Right lung (tissue), 5 donors: ENCODE measurements around the gene CENPP. TPM values are rescaled to one million over a fixed set of nuclear protein-coding genes. Genes with fewer than 3 reads are reported as not detected.
A peak's percentile ranks its signal among the peaks of the same experiment; 100 is the strongest.

Experiments
- DNase-seq, 2 donors: peaks; one replicate each; pipeline ENCODE4 v3.0.0-alpha.2; 2013
- polyA plus RNA-seq, 5 donors: library from polyadenylated mRNA; unstranded; fragments of 120-200 nt; gene quantifications; one replicate each; pipeline versions ENCODE4 v1.2.1 to v1.2.3, GENCODE V29; 2013; ENCODE audit warnings: inconsistent platforms in 1 of 5, low replicate concordance in 1 of 5; ENCODE audit not compliant: insufficient read length in 5 of 5, insufficient read depth in 1 of 5

The CENPP gene
- polyA plus RNA-seq, 5 donors, result 3.5 to 7.0 (median 5.9) TPM

DNA sequence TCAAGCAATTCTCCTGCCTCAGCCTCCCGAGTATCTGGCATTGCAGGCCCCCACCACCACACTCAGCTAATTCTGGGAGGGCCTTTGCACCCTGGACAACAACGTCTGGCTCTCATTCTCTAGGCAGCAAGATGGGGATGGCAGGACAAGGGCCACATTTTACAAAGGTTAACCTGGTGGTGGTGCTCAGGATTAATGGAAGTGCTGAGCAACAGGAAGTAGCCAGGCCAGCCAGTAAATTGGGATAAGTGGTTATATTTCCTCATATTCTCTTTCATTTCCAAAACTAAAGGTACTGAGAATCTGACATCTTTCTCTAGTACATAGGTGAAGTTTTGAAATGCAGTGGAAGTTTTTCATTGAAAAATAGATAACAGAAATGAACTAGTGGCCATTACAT lies 181.3 kb downstream of the CENPP start:
- DNase-seq, result no peak

DNA sequence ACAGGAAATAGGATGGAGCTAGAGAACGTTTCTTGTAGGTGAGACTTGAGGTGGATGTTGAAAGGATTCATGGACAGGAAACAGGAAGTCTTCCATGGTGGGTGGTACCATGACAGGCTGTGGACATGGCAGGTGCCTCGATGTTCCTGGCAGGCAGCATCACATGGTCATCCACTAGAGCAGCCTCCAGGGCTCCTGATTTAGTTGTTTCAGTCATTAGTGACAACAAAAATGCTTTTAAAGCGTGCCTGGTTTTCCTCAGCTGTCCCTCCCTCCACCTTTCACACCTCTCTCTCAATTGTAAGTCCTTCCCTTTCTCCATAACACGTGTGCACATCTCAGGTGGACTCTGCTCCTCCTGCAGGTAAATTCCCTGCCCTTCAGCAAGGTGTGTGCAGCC lies 181.7 kb downstream of the CENPP start:
- no peak for DNase-seq

DNA sequence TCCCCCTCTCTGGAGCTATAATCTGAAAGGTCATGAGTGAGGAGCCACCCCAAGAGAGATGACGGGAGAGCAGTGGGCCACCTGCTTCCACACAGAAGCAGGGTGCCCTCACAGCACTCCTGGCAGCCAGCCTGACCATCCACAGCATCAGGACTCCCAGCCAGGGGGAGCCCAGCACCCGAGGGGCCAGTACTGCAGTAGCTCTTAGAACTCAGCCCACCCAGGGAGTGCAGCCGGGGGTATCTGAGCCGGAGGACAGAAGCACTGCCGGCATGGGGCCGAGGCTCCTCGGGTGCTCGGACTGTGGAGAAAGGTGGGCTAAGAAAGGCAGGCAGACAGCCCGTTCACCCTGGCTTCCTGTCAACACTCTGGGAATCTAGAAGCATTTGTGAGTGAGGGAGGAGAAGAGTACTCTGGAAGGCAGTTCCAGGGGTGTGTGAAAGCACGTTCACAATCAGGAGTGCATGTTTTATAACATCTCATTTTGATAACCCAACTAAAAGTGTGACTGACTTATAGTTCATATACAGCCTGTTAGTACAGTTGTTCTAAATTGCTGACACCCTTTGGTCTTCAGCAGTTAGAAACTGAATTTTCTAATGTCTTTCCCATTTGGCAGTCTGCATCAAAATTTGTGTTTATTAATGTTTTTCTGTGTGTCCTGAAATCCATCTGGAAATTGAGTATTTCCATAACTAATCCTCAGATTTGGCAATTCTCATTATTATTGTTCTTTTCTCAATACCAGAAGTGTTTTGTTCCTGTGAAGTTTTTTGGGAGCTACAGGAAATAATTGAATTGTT lies 182.5 kb downstream of the CENPP start:
- peak; percentile 47 to 63 for DNase-seq

DNA sequence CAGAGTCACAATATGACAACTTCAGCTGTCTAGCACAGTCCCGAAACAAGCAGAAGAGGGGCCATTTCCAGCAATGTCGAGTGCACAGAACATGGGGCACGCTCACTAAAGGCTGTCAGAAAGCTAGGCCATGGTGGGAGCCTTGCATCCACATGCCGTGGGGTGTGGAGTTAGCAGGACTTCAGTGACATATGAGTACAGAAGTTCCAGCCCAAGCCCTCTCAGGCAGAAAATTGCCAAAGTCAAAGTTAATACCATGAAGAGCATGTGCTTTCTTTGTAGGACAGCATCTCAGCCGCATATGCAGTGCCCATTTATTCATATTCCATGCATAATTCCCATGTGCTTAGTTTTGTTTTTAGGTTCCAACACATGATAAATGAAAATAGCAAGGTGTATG lies 183.3 kb downstream of the CENPP start:
- DNase-seq, result no peak

DNA sequence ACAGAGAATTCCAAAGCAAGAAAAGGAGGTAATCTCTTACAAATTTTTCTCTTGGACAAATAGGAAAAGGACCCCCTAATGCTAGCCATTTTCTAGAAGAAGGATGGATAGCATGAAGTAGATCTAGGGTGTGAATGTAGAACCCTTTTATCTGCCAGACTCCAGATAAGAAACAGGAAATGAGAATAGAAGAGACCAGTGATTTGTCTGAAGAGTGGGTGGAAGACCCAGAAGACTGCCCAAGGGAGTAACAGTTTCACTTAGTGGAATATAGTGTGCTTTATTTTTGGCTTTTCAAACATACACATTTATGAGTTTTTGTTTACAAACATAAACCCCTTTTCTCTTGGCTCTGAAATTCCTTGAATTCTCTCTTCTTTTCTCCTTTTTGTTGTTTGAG lies 185.0 kb downstream of the CENPP start:
- no peak for DNase-seq

DNA sequence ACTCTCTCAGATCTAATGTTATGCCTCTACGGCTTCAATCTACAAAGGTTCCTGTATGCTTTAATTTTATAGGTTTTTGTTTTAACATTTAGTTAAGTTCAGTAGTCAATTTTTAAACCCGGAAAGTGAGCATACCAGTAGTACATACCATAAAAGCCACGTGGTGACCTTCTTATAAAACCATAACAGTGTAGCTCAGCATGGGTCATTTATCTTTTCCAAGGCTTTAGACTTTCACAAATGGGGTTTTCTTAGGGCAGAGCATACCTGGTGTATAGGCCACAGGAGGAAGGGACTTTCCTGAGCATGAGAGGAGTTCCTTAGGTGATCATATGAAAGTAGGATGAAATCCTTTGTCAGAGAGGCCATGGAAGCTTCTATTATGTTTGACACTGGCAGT lies 186.9 kb downstream of the CENPP start:
- no peak for DNase-seq

DNA sequence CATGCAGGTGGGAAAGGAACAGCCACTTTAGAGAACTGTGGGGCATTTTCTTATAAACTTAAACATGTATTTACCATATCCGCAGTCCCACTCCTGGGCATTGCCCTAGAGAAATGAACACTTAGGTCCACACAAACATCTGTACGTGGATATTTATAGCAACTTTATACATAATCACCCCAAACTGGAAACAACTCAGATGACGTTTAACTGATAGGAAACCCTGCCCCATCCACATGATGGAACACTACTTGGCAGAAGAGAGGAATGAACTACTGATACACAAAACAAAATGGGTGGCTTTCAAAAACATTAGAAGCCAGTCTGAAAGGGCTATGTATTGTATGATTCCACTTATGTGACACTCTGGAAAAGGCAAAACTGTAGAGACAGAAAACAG lies 187.6 kb downstream of the CENPP start:
- no peak for DNase-seq

DNA sequence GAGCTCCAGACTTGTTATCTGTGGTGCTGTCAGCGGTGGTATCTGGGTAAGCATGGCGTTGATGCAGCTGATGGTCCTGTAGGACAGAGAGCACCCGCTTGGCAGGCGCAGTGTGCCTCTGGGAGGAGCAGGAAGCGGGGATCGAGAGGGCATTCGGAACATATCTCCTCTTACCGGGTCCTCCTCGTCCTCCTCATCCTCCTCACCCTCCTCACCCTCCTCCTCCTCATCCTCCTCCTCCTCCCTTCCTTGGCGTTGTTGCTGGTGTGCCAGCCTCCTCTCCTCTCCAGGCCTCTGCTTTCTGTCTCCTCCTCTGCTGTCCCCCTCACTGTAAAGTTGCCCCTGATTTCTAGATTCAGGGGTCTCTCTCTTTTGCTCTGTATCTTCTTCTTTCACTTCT lies 188.9 kb downstream of the CENPP start:
- no peak for DNase-seq

DNA sequence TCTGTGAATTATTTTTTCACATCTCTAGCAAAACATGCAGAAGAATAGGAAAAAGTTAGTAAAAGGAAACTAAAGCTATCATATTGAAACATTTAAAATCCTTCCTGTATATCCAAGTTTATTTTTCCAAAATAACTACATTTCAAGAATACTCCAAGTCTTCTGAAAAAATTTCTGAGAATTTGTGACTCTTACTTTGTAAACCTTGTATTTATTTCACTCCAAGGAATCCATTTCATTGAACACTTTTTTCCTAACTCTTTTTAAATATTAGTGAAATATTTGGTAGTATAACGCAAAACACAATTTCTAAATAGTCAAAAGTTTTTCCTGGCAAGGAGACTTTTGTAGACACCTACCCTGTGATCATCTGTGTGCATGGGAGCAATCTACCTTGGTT lies 190.8 kb downstream of the CENPP start:
- DNase-seq, result no peak

DNA sequence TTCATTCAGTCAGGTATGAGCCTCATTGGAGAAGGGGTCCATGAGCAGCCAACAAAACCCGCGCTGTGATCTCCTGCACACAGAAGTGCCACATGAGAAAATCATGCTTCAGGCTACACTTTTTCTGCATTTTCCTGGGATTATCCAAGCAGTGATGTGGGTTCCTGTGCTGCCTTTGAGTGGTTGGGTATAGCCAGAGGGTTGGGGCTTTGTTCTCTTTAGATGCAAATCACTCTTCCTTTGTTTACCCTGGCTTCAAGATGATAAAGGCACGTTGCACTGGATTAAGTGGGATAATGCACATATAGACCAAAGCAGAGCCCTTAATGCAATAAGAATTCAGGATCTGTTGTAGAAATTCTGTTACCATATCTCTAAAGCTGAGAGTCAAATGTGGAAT lies 191.3 kb downstream of the CENPP start:
- DNase-seq, result no peak

DNA sequence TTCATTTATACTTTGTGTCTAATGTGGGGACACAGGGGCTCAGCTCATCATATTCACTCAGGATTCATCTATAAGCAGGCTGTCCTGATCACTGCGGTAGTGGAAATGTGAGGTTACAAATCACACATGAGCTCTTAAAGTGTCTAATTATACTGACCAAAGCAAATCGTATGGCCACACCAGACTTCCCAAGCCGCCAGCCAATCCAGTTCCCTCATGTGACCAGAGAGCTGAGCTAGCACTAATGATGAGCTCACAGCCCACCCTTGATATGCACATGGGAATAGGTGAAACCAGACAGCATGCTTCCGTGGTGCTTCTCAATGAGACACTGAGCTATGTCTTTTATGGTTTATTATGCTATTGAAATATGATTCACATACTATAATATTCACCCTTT lies 192.4 kb downstream of the CENPP start:
- DNase-seq, result no peak

DNA sequence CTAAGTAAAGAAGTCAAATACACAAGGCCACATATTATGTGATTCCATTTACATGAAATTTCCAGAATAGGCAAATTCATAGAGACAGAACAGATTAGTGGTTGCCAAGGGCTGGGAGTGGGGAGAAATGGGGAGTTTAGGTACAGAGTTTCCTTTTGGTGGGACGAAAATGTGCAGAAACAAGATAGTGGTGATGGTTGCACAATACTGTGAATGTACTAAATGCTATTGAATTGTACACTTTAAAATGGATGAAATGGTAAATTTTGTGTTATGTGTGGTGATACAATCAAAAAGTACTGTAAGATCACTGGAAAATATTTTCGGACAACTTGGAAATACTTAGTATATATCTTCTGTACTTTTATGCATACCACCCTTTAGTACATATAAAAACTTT lies 195.1 kb downstream of the CENPP start:
- no peak for DNase-seq

DNA sequence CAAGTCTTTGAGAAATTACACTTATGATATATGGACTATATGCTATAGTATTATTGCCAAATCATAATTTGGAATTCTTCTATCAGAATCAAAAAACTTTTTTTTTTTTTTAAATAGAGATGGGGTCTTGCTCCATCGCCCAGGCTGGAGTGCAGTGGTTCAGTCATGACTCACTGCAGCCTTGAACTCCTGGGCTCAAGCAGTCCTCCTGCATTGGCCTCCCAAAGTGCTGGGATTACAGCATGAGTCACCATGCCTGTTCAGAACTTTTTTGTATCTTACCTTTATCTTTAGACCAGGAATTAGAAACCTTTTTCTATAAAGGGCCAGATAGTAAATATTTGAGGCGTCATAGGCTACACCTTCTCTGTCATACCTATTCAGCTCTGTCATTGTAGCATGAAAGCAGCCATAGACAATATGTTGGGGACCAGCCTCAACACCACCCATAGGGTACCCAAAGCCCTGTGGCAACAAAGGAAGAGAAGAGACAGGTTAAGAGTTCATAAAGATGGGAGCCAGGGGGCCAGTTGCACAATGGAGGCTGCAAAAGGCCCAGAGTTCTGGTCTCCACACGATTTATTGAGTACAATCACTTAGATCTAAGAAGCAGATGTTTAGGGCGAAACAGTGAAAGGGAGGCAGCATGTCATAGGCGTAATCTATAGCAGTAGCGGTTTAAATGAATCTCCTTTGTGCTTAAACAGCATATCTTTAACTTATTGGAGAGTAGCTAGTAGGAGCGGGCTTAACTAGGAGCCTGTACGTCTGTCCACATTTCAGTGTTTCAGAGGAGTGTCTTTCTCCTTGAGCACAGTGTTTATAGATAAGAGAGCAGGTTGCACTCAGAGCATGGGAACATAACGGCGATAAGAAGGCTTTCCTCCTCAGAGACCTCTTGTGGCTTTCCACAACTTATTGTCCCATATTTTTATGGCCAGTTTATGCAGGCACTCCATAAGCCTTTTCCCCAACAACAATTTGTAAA lies 197.5 kb downstream of the CENPP start:
- DNase-seq, result no peak

DNA sequence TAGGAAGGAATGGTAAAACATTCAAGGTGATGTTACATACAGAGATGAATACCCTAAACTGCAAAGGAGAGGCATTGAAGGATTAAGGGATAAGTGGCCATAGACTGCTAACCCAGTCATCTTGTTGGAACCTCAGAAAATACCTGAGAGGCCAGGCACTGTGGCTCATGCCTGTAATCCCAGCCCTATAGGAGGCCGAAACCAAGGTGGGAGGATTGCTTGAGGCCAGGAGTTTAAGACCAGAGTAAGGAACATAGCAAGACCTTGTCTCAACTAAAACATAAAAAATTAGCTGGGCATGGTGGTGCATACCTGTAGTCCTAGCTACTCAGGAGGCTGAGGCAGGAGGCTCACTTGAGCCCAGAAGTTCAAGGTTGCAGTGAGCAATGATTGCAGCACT lies 199.1 kb downstream of the CENPP start:
- no peak for DNase-seq

DNA sequence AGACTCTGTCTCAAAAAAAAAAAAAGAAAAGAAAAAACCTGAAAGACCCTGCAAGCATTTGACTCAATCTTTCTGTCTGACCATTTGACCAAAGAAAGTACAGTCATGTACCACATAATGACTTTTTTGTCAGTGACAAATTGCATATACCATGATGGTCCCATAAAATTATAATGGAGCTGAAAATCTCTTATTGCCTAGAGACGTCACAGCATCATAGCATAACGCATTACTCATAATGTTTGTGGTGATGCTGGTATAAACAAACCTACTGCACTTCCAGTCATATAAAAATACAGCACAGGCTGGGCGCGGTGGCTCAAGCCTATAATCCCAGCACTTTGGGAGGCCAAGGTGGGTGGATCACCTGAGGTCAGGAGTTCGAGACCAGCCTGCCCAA lies 199.6 kb downstream of the CENPP start:
- no peak for DNase-seq

DNA sequence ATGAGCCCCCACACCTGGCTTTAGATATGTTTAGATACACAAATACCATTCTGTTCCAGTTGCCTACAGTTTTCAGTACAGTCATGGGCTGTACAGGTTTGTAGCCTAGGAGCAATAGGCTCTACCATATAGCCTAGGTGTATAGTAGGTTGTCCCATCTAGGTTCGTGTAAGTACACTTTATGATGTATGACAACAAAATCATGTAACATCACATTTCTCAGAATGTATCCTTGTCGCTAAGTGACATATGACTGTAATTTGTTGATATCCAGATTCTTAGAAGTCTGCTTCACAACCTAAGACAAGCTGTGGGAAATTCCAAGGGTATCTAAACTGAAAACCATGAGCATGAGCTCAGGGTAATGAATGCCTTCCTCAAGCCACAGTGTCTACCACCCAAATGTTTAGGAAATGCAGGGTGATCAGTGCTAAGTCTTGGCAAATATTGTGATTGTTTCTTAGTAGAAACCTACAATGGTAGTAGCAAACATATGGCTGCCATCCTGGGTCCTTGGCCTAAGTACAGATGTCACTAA lies 201.6 kb downstream of the CENPP start:
- no peak for DNase-seq

DNA sequence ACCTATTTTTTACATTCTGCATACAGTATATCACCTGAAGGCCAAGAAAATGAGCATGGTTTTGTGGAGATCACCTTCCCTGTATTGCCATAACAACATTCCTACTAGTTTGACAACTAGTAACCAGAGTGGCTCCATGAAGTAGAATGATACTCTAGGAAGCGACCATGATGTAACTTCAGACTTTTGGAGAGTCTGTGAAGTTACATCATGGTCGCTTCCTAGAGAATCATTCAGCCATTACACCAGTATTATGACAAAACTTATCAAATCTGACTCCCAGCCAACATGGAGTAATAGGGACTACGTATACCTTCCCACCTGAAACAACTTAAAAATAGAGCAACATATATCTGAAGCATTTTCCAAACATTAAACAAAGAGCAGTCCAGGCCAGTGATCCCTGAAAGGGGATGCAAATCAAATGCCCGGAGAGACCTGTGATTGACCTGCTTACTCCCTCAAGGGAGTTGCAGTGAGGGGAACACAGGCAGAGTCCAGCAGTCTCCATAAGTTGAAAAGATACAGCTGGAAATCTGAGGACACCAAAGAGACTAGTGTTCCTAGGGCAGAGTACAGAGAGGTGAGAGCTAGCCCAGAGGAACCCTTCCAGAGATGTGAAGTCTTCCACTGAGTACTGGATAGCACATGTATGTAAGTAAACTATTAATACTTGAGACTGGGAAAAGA lies 202.2 kb downstream of the CENPP start:
- no peak for DNase-seq

DNA sequence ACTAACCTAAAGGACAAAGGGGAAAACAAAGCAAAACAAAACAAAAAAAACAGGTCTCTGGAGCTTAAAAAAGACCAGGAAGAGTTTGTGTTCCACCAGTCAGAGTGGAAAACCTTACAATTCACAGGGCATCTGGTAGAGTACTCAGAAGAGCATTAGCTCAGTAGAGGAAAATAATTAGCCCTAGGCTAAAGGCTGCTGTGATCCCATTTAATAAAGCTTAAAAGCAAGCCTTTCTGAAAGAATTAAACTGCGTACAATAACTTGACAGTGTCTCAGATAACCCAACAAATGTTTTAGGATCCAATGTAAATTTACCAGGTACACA lies 202.7 kb downstream of the CENPP start:
- DNase-seq, result no peak

DNA sequence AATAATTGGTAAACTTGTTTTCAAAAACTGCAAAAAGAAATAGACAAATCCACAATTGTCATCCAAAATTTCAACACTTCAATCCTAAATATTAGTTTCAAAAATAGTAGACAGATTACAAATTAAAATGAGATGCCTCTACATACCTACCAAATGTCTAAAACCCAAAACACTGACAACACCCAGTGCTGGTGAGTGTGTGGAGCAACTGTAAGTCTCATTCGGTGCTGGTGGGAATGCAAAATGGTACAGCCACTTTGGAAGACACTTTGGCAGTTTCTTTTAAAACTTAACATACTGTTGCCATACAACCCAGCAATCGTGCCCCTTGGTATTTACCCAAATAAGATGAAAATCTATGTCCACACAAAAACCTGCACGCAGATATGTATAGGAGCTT lies 203.4 kb downstream of the CENPP start:
- no peak for DNase-seq

DNA sequence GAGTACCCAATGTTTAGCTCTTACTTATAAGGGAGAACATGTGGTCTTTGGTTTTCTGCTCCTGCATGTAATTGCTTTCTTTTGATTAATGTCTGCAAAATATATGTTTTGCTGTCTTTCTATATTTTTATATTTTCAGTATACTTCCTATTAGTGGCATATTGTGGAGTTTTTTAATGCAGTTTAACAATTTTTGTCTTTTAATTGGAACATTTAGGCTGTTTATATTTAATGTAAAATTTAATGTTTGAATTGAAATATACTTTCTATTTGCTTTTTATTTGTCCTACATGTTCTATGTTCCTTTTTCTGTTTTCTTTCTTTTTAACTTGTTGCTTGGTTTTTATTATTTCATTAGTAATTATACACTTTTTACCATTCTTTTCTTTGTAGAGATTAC lies 205.1 kb downstream of the CENPP start:
- DNase-seq, result no peak

DNA sequence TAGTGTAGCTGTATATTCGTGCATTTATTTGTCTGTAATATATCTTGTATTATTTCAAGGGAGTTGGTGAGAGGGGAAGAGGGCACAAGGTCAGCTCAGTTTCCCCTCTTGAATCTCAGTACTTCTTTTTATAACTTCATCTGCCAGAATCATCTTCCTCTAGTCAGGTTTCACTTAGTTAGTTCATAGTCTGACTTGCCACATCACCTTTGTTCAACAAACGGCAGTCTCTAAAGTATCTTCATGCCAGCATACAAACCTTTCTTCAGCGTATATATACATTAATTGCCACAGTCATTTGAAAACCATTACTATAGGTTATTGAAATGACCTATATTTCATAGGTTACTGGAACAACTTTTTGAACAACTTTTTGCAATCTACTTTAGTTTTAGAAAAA lies 208.5 kb downstream of the CENPP start:
- DNase-seq, result no peak

DNA sequence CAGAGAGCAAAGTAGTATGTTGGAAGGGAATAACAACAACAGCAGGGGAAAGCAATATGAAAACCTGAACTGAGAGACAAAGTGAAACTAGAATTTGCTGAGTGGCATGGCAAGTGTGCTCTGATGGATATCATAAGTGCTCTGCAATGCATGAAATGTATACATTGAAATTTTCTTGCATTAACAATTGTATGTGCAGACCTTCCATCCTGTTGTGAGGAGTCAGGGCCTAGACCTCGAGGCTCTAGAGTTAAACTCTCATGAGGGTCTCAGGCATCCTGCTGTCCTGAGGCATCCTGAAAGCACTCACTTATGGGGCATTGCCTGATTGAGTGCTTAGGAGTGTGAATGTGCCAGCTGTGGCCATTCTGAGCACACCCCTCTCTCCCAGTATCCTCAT lies 208.9 kb downstream of the CENPP start:
- peak; percentile 38 to 49 for DNase-seq
